NCI-H2081 treated with DMSO at 0.1 percent for 48 hours (cell line): Measurements from ENCODE around the gene FAM83E.
A peak's percentile ranks its signal among the peaks of the same experiment; 100 is the strongest.

ENCODE experiments used
- DNase-seq: peaks from one replicate; lab custom pipeline; 2025; lab: John Stamatoyannopoulos, UW

Gene FAM83E

GRCh38 chr19:48628486-48629296 lies 13.8 kb upstream of the FAM83E start:
- DNase-seq = no peak

- no peak for DNase-seq
These were observed 13.0 kb upstream of the FAM83E start for GRCh38 chr19:48627865-48628314.

- no peak for DNase-seq
These were observed 12.5 kb upstream of the FAM83E start for GRCh38 chr19:48627201-48627864.

GRCh38 chr19:48625891-48626327 lies 11.0 kb upstream of the FAM83E start:
- DNase-seq = no peak

GRCh38 chr19:48624791-48625723 lies 10.2 kb upstream of the FAM83E start:
- no peak for DNase-seq

GRCh38 chr19:48624067-48624594 lies 9.3 kb upstream of the FAM83E start:
- peak; percentile 84 for DNase-seq

GRCh38 chr19:48623556-48624066 lies 8.7 kb upstream of the FAM83E start:
- no peak for DNase-seq

GRCh38 chr19:48619692-48620585 lies 5.1 kb upstream of the FAM83E start:
- DNase-seq = no peak

- peak; percentile 97 for DNase-seq
These were observed 4.2 kb upstream of the FAM83E start, which contains the start of the genes RPL18 and SPHK2 for GRCh38 chr19:48618916-48619691. Gene RPL18, minus strand, starts transcription at chr19:48619178. Its CDS starts 35 bp downstream, at chr19:48619143. Gene SPHK2, plus strand, starts transcription at chr19:48619506. Its CDS starts 1,009 bp downstream, at chr19:48620515.

- DNase-seq = no peak
These were observed 3.5 kb upstream of the FAM83E start for GRCh38 chr19:48618278-48618915.

- no peak for DNase-seq
These were observed 2.5 kb upstream of the FAM83E start for GRCh38 chr19:48617146-48617937.

GRCh38 chr19:48616491-48617056 lies 1.7 kb upstream of the FAM83E start:
- no peak for DNase-seq

- no peak for DNase-seq
These were observed 1.2 kb upstream of the FAM83E start for GRCh38 chr19:48616041-48616436.

GRCh38 chr19:48615231-48616040 lies 560 bp upstream of the FAM83E start:
- DNase-seq = no peak

- no peak for DNase-seq
These were observed 932 bp downstream of the FAM83E start for GRCh38 chr19:48613852-48614435.

- DNase-seq = no peak
These were observed 1.6 kb downstream of the FAM83E start for GRCh38 chr19:48613024-48613851.
